ENCODE data around the gene CTTN.

Gene CTTN

DNA sequence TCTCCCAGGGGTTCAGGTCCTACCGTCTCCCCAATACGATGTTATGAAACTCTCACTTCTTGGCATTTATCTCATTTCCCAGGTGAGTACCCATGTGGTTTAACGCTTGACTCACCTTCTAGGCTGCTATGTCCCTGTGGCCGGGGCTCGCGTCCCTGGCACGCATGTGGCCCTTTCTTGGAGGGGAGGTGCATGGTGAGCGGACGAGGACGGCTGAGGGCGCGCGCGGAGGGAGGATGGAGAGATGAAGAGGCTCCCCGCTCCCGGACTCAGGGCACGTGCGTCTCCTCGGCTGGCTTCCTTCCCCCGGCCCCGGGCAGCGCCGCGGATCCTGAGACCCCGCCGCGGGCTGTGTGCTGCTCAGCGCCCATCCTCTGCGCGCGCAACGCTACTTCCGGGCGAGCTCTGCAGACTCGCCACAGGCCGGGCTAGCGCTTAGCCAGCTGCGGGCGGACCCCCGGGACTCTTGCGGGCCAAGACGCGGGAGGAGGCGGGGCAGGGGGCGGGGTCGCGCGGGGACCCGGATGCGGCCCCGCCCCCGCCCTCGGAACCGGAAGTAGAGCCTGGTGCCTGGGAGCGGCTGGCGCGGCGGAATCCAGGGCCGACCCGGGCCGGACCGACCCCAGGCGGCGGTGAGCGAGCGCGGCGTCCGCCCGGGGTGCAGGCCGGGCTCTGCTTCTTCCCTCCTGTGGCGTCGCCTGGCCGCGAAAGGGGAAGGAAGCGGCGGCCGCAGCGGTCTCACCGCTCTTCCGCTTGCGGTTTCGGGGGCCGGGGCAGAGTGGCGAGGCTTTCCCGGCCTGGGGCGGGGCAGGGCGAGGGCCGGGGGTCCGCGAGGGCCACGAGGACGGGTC is at the start of gene CTTN:
Gene CTTN, plus strand, starts transcription at position 547 of the 851 bp plus-strand sequence. CDS start 8,769 bp downstream, outside the sequence.
- DNase-seq (ENCODE audit: low read depth): peak; percentile 64

- DNase-seq (ENCODE audit: low read depth): no peak
Observed at GRCh38 chr11:70348608-70349007, 49.7 kb upstream of the CTTN start.

DNA sequence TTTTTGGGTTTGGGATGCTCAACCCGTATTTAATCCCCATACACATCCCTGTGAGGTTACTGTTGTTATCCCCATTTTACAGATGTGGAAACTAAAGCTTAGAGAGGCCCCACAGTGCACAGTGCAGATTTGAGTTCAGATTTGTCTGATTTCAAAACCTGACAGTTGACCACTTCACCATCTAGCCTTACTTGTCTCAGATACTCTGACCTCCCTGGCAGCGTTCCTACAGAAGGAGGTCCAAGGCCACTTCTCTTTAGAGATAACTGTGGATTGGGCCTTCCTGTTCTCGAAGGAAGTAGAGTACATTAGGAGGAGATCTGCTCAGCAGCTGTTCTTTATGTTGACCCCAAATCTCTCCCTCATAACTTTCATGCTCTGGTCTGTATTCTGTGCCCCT is 46.7 kb upstream of the CTTN start:
- no peak for DNase-seq (ENCODE audit: low read depth)

GRCh38 chr11:70352100-70352499 is 46.2 kb upstream of the CTTN start:
- no peak for DNase-seq (ENCODE audit: low read depth)

DNA sequence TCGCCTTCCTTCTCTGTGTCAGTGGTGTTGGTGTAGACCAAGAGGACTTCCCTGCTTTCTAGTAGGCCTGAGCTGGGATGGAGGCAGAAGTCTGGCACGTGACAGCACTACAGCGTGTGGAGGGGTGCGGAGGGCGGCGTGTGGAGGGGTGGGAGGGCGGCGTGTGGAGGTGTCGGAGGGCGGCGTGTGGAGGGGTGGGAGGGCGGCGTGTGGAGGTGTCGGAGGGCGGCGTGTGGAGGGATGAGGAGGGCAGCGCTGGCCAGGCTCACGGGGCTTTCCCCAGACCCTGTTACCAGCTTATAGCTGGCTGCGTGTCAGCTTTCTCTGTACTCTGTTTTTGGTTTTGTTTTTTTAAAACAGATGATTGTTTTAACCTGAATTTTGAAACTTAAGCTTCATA is 45.7 kb upstream of the CTTN start:
- no peak for DNase-seq (ENCODE audit: low read depth)

DNA sequence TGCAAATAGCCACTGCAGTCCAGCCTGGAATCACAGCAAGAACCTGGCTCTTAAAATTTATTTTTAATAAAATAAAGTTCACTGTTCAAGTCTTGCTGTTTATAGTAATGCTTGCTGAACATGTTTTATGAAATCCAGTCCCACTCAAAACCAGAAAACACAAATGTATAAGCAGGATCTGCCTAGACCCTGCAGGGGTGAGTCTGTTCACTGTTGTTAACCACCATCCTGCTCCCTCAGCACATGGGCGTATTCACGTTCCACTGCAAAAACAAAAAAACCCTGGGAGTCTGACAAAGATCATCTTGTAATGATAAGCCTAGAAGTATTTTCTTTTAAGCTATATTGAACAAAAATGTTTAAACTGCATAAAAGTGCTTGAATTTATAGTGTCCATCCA is 45.0 kb upstream of the CTTN start:
- DNase-seq (ENCODE audit: low read depth): no peak

DNA sequence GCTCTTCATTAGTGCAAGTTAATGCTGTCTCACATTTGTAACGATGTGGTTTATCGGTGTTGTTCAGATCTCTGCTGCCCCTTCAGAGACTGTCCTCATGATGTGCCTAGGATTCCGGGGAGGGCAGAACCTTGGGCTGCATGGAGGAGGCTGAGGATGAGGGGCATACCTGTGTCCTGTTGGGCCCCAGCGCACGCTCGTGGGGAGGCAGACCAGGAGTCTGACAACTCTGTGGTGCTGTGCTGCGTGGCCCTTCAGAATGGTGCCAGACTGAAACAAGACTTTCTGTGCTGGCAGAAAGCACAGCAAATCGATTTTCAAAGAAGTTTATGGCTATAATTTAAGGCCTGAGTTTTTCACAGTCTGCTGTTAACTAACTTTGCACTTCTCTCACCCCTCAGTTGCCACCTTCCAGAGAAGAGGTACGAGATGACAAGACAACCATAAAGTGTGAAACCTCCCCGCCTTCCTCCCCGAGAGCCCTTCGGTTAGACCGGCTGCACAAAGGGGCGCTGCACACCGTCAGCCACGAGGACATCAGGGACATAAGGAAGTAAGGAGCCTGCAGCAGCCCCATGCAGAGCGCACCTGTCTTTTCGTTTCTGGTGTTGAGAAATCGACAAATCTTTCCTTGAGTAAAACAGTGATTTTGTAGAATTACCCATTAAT is 44.3 kb upstream of the CTTN start:
- no peak for DNase-seq (ENCODE audit: low read depth)

DNA sequence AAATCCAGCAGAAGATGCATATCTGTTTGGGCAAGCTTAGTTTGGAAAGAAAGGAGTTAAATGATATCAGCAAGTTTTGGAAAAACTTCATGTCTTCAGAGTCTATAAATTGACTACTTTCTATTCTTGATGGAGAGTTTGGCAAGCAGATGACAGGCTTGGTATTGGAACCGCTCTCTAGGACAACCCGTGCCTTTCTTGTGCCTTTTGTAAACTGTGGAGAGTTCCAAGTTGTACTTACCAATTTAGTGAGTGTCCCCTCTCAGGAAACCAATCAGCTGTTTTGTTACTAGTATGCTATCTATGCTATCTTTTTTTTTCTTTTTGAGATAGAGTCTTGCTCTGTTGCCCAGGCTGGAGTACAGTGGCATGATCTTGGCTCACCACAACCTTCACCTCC is 43.7 kb upstream of the CTTN start:
- no peak for DNase-seq (ENCODE audit: low read depth)

- no peak for DNase-seq (ENCODE audit: low read depth)
Observed at GRCh38 chr11:70358753-70359152, 39.6 kb upstream of the CTTN start.

GRCh38 chr11:70359451-70360205 is 38.7 kb upstream of the CTTN start:
- DNase-seq (ENCODE audit: low read depth): no peak

DNA sequence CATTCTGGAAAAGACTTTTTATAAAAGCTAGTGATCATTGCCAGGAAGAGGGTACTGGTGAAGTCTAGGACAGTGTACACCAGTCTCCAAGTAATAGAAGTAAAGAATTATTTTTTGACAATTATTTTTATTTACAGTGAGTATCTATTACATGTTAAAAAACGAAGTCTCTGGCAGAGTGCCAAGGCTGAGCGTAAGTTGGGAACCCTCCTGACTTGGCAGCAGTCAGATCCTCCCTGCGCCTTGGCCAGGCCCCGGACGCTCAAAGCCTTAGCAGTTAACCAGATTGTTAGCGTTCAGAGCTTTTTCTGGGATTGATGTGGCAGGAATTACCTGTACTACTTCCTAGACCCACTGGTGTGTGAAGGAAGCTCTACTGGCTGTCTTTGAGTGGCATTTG is 38.1 kb upstream of the CTTN start:
- DNase-seq (ENCODE audit: low read depth): no peak

DNA sequence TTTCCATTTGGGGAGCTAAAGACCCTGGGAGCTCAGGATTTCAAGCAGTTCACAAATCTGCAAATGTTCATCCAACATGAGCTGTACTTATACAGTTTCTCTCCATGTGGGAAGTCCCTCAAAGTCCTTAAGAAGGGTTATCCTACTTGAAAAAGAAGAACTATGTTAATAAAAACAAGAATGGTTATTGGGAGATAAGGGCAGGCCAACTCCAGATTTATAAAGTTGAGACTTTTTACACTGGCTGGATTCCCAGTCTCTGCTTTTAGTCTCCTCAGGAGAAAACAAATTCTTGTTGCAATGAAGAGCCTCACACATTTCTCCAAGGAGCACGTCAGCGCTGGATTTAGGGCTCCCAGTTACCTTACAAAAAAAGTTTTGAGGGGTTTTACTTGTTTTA is 34.2 kb upstream of the CTTN start:
- DNase-seq (ENCODE audit: low read depth): no peak

DNA sequence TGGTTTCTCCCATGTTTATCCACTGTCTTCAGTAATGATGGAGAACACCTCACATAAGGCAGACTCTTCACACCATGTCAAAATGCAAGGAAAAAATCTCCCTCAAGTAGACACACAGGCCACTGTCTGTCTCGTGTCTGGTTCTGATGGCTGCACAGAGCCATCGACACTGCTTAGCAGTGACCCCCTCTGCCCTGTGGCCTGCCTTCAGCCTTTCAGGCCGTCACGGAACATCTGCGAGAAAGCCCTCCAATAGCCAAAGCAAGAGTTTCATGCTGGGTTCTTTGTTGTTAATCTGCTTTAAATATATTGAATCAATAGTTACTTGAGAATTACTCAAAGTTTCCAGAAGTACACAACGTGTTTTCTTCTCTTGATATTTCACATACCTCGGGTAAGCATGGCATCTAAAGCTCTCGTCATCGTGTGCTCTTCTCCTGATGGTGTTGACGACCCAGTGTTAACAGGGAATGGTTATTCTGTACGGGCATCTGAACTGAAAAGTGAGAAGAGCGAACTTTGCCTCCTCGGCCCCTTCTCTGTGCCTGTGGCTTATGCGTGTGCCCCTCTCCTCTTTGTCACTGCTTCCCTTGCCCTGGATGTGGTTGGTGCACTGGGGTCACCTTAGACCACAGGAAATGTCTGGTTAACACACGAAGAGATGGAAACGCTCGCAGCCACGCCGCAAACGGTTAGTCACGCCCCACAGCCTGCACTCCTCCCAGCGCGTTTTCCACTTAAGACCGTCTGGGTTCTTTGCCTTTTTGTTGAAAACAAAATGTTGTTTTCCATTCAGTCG is 33.4 kb upstream of the CTTN start:
- DNase-seq (ENCODE audit: low read depth): no peak

DNA sequence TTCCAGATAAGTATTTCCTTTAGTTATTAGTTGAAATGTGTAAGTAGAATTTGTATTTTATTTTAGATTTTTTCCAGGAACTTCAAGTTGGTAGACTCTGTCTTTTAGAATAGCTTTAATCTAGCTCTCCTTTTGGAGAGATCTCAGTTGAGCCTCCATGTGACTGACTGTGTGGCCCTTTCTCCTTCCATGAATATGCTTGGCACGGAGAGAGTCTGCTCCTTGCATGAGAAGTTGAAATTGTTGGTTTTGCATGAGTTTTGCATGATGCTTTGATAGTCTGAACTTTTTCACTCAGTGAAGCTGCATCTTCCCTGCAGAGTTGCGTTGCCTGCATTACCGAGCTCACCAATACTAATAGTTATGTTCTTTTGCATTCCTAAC is 32.8 kb upstream of the CTTN start:
- DNase-seq (ENCODE audit: low read depth): no peak

DNA sequence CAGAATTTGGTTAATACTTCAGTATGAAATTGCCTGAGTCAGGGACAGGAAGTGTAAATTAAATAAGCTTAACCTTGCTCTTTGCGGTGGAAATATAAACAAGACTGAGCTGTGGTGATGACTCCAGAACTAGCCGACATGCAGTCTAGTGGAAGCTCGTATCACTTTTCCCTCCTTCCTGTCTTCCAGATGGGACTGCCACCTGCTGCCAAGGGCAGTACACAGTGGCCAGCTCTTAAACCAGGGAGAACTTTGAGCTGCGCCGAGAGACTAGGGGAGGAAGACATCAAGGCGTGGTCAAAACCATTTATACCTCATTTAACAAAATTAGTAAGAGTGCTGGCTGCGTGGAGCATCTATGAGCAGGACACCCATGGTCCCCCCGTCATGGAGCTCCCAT is 31.3 kb upstream of the CTTN start:
- no peak for DNase-seq (ENCODE audit: low read depth)

GRCh38 chr11:70368961-70369360 is 29.4 kb upstream of the CTTN start:
- no peak for DNase-seq (ENCODE audit: low read depth)

DNA sequence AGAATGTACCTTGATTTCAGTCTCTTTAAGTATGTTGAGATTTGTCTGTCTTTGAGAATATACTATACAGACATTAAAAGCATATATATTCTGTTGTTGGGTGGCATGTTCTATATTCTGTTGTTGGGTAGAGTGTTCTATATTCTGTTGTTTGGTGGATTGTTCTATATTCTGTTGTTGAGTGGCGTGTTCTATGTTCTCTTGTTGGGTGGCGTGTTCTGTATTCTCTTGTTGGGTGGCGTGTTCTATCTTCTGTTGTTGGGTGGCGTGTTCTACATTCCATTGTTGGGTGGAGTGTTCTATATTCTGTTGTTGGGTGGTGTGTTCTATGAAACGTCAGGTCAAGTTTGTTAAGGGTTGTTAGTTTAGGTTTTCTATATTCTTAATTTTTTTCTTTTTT is 27.1 kb upstream of the CTTN start:
- DNase-seq (ENCODE audit: low read depth): no peak

DNA sequence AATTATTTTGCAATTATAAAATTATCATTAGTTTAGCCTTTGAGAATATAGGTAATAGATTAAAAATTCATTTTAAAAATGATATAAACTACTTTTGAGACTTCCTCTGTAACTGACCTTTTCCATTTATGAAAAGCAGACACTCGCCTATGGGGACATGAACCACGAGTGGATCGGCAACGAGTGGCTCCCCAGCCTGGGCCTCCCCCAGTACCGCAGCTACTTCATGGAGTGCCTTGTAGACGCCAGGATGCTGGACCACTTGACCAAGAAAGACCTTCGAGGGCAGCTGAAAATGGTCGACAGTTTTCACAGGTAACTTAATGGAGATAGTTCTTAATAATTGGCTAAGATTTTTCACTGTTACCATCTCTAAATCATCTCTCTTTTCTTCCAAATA is 26.3 kb upstream of the CTTN start:
- no peak for DNase-seq (ENCODE audit: low read depth)

GRCh38 chr11:70376621-70377020 is 21.7 kb upstream of the CTTN start:
- DNase-seq (ENCODE audit: low read depth): no peak

GRCh38 chr11:70377645-70378044 is 20.7 kb upstream of the CTTN start:
- DNase-seq (ENCODE audit: low read depth): no peak

DNA sequence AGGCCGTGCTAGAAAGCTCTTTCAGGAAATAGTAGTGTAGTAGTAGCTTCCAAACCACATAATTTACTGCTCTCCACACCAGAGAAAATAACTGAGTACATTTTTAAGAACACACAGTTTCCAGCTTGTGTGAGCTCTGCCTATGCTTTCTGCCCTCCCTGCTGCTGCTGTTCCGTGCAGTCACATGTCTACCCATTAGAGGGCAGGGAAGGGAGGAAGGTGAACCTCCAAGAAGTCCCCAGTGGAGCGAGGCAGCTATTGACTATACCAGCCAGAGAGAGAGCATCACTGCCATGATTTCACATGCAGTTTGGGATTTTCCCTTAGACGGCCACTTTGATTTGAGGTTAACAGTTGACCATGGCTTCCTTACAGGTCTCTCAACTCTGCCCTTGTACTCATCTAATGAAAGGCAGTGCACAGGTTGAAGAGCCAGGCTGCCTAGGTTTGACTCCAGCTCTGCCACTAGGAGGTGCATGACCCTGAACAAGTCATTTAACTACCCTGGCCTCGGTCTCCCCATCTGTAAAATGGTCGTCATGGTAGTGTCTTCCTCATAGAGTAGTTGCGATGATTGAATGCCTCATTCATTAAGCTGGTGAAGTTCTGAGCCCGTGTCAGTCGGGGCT is 19.7 kb upstream of the CTTN start:
- DNase-seq (ENCODE audit: low read depth): no peak

DNA sequence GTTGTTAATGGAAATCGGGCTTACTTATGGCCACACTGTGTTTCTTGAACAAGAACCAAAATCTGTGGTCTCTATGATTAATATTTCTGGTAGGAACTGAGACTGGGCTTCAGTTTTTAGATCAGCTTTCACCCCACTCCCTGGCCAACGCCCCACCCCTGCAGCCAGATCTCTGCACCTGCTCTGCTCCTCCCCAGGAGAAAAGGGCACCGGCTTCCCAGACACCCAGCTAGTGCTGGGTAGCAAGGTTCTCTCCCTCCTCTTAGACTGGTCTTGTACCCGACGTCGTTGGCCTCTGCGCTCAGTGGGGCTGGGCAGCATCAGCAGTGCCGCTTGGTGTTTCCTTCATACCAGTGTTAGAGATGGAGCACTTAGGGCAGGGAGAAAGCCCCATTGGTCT is 17.0 kb upstream of the CTTN start:
- DNase-seq (ENCODE audit: low read depth): no peak

Data from fibroblast of the conjunctiva (primary cell).